ENCODE measurements around the gene MCUB. TPM values are rescaled to one million over a fixed set of nuclear protein-coding genes. Genes with fewer than 3 reads are reported as not detected.
"Not testable (repeated sequence)": the region's sequence is repeated elsewhere in the genome, so short reads cannot be mapped to it uniquely, and the experiment has no call there.

MCUB gene
- total RNA-seq, 2 experiments from 2014 or later: 65.5 to 66.3 TPM

DNA sequence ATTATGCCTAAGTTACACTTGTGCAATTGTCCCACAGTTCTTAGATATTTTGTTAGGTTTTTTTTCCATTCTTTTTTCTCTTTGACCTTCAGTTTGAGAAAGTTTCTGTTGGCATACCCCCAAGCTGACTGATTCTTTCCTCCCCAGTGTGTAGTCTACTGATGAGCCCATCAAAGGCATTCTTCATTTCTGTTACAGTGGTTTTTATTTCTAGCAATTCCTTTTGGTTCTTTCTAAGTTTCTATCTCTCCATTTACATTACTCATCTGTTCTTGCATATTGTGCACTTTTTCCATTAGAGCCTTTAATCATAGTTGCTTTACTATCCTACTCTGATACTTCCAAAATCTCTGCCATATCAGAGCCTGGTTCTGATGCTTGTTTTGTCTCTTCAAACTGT lies 111.3 kb downstream of the MCUB start:
- ChIA-PET POLR2A (no interaction called here), CTCF (interaction anchor here (0.8 kb wide), 1 partner anchor 28 kb away, joined by 3 read pairs; no protein-coding TSS in a partner anchor)

GRCh38 chr4:109672169-109672930 lies 112.3 kb downstream of the MCUB start:
- ChIA-PET CTCF (no interaction called here), POLR2A (no interaction called here)

DNA sequence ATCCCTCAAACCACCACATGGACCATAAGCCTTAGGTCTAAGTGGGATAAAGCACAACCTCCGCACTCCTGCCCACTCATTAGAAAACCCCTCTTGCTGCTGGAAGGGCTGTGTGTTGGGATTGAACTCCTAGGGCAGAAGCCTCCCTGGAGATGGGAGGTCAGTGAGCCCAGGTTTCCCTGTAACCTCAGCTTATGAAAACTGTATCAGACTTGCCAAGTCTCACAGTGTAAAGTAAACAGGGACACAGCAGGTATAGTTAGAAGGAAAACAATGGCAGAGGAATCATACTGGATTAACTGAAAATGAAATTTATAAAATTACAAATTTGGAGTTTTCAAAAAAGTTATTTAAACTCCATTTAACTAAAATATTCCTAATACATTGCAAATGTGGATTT lies 113.3 kb downstream of the MCUB start:
- ChIA-PET CTCF (no interaction called here), POLR2A (no interaction called here)

GRCh38 chr4:109675181-109675580 lies 115.1 kb downstream of the MCUB start:
- ChIA-PET POLR2A (interaction anchor here (0.7 kb wide), 1 partner anchor 114 kb away, joined by 3 read pairs; no protein-coding TSS in a partner anchor), CTCF (no interaction called here)

- CTCF ChIA-PET: no interaction called here
- POLR2A ChIA-PET: no interaction called here
These were observed 115.8 kb downstream of the MCUB start for GRCh38 chr4:109675843-109676242.

DNA sequence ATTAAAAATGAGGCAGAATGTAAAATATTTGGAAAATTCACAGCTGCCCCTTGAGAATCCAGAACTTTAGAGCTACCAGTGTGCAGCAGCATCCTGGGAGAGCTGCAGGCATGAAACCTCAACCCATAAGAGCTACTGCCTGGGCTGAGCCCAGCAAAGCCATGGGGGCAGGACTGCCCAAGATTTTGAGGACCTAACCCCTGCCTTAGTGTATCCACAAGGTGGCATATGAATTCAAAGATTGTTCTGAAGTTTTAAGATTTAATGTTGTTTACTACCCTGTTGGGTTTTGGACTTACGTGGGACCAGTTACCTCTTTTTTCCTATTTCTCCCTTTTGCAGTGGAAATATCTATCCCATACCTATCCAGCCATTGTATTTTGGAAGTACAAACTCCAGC lies 116.8 kb downstream of the MCUB start:
- ChIA-PET CTCF (interaction anchor here (0.7 kb wide), 1 partner anchor 18 kb away, joined by 3 read pairs; no protein-coding TSS in a partner anchor), POLR2A (interaction anchor here (0.6 kb wide), 1 partner anchor 117 kb away, joined by 14 read pairs; the partner anchor contains the start of gene MCUB)

GRCh38 chr4:109678472-109678871 lies 118.4 kb downstream of the MCUB start:
- POLR2A ChIA-PET, CTCF ChIA-PET: not testable (repeated sequence)

GRCh38 chr4:109678925-109679324 lies 118.9 kb downstream of the MCUB start:
- POLR2A ChIA-PET, CTCF ChIA-PET: not testable (repeated sequence)

GRCh38 chr4:109682875-109683274 lies 122.8 kb downstream of the MCUB start:
- POLR2A ChIA-PET: interaction anchor here (0.6 kb wide), 1 partner anchor 20 kb away, joined by 3 read pairs; no protein-coding TSS in a partner anchor
- CTCF ChIA-PET: no interaction called here

GRCh38 chr4:109683621-109684253 lies 123.7 kb downstream of the MCUB start:
- POLR2A ChIA-PET: interaction anchor here (0.5 to 0.6 kb wide), 2 partner anchors 19 to 1588 kb away, joined by 3 read pairs; no protein-coding TSS in a partner anchor
- CTCF ChIA-PET: no interaction called here

DNA sequence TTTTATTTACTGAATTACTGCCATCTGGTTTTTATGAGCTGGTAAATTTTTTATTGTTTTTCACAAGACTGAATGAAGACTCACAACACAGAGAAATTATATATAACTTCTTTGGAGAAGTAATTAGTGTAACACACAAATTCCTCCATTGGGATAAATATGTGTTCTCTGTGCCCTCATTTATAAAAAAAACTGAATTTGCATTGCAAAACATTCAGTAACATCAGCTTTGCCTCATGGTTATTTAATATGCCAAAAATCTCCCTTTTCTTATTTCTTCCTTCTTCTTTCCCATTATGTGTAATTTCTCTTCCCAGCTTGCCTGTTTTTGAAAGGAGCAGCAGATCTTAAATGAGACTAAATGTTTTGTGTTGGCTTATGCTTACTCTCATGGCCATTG lies 124.7 kb downstream of the MCUB start:
- ChIA-PET POLR2A (interaction anchor here (0.7 kb wide), 1 partner anchor 18 kb away, joined by 3 read pairs; the partner anchor contains the start of gene CASP6), CTCF (interaction anchor here (1.0 kb wide), 1 partner anchor 52 kb away, joined by 4 read pairs; no protein-coding TSS in a partner anchor)

DNA sequence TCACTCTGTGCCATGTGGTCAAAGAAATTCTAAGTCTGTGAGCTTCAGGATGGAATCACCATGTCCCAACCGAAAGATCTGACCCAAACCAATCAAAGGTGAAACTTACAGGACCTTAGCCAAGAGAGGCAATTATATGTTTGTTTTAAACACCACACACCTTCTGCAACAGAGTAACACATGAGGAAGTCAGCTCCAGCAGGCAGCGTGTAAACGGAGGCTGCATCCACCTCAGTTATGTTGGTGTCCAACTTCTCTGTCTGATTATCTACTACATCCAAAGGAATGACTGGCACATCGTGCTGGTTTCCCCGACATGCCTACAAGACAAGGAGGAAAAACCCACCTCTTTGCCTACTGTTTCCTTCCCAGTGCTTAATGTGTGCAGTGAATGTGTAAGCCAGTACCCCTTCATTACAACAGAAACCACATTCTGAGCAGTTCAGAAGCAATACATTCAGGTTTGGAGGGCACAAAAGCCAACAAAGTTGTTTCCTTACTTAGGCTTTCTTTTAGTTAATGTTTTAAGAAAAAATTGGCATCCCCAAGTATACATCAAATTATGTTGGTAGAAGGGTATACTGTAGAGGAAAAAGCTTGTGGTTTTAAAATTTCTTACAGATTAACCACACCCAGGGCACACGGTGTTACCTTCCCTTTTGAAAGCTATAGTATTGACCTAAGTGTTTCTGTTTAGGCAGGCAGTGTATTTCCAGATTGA lies 130.8 kb downstream of the MCUB start:
- CTCF ChIA-PET: interaction anchor here (1.2 to 1.3 kb wide), 2 partner anchors 10 kb away, joined by 3 read pairs; no protein-coding TSS in a partner anchor
- POLR2A ChIA-PET: no interaction called here

DNA sequence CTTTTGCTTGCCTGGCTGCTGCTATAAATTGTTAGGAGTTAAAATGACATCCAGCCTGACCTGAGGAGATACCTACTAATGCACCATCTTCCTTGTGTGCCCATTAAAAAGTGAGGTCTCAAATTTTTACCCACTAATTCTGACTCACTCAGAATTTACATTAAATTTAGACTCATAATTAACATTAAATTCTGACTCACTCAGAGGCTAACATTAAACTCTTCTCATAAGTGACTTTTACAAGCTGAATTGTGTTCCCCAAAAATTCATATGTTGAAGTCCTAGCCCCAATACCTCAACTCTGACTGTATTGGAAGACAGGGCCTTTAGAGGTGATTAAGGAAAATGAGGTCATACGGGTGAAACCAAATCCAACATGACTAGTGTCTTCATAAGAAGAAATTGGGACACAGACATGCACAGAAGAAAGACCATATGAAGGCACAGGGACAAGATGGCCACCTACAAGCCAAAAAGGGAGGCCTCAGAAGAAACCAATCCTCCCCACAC lies 131.4 kb downstream of the MCUB start:
- ChIA-PET POLR2A (no interaction called here), CTCF (interaction anchor here (1.3 kb wide), 1 partner anchor 10 kb away, joined by 3 read pairs; no protein-coding TSS in a partner anchor)

- CTCF ChIA-PET: no interaction called here
- POLR2A ChIA-PET: no interaction called here
These were observed 138.6 kb downstream of the MCUB start for GRCh38 chr4:109698656-109699055.

DNA sequence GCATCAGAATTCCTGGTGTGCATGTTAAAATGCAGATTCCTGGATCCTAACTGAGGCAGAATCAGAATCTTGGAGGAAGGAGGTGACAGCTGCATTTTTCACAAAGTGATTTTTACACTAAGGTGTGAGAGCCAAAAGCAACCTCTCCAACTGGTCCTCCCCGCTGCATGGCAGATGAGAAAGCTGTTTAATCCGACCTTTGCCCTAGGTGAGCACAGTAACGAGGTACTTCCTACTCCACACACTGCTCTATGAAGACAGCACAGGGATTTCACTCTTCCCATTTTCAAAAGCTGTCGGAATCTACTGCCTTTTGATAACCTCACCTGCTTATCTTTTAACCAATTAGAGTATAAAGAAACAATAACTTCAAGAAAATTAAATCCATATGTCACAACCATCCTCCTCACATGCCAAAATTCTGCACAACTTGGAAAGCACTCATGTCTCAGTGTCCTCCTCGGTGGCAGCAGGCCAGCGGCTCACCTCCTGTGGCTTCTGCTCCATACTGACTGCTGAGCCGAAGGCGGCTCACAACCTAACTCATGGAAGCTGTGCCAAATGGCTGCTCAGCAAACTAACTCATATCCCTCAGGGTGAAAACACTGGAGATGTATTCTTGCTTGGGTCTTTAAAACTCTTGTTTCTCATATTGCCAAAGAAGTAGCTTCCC lies 139.6 kb downstream of the MCUB start:
- CTCF ChIA-PET: no interaction called here
- POLR2A ChIA-PET: interaction anchor here (0.6 to 0.7 kb wide), 2 partner anchors 18 to 942 kb away, joined by 3 read pairs; no protein-coding TSS in a partner anchor

- ChIA-PET CTCF (interaction anchor here (0.7 to 2.1 kb wide), 4 partner anchors 10 to 269 kb away, joined by 3 to 7 read pairs (median 4); partner anchors contain the start of genes PLA2G12A and SEC24B), POLR2A (interaction anchor here (0.5 to 1.7 kb wide), 6 partner anchors 18 to 269 kb away, joined by 3 to 9 read pairs (median 3); partner anchors contain the start of genes MCUB and SEC24B)
These were observed 141.7 kb downstream of the MCUB start for GRCh38 chr4:109701566-109702410.

- CTCF ChIA-PET: interaction anchor here (2.0 to 2.1 kb wide), 2 partner anchors 27 to 270 kb away, joined by 6 to 7 read pairs; partner anchors contain the start of genes PLA2G12A and SEC24B
- POLR2A ChIA-PET: interaction anchor here (0.5 to 1.7 kb wide), 8 partner anchors 10 to 144 kb away, joined by 3 to 6 read pairs (median 3); partner anchors contain the start of gene MCUB
These were observed 143.1 kb downstream of the MCUB start, which contains the start of gene CASP6 for GRCh38 chr4:109702950-109703663. TSS of gene CASP6 (minus strand) at chr4:109703445. CDS start at chr4:109703395, 50 bp downstream.
